ENCODE results near the gene NPR1.

- TF ChIP-seq POLR2A (IDR thresholded peaks at IDR 0.05; ENCODE audit: low read depth) (no peak), CTCF (IDR thresholded peaks at IDR 0.05) (no peak), EP300 (IDR thresholded peaks at IDR 0.05) (no peak), POLR2AphosphoS5 (IDR thresholded peaks at IDR 0.05) (no peak)
Measured at GRCh38 chr1:153696741-153697140, 18.3 kb downstream of the NPR1 start.
